ENCODE data around the gene BCAS3. TPM values are rescaled to one million over a fixed set of nuclear protein-coding genes. Genes with fewer than 3 reads are reported as not detected.
"Not testable (repeated sequence)": the region's sequence is repeated elsewhere in the genome, so short reads cannot be mapped to it uniquely, and the experiment has no call there.

BCAS3 gene
- total RNA-seq, 1 donor from 2014 or later: 9.5 TPM

- H3K4me1 Mint-ChIP-seq; H3K36me3 Mint-ChIP-seq (ENCODE audit: low read depth); H3K27me3 Mint-ChIP-seq; DNase-seq; intact Hi-C loops (cut with micrococcal nuclease); H3K9me3 Mint-ChIP-seq; H3K27ac Mint-ChIP-seq; H3K4me3 Mint-ChIP-seq: not testable (repeated sequence)
These were observed 258.3 kb downstream of the BCAS3 start for GRCh38 chr17:60935991-60936390.

GRCh38 chr17:60939318-60939717 is 261.7 kb downstream of the BCAS3 start:
- no peak overlapping the region for H3K4me3 Mint-ChIP-seq
- DNase-seq: no peak
- intact Hi-C loops (cut with micrococcal nuclease): no loop called here
- no peaks in the 10 kb centered on the region for H3K27me3 Mint-ChIP-seq
- H3K27ac Mint-ChIP-seq: no peak overlapping the region
- no peaks in the 10 kb centered on the region for H3K9me3 Mint-ChIP-seq
- no peaks in the 10 kb centered on the region for H3K4me1 Mint-ChIP-seq
- no peaks in the 10 kb centered on the region for H3K36me3 Mint-ChIP-seq (ENCODE audit: low read depth)

GRCh38 chr17:60941028-60941427 is 263.4 kb downstream of the BCAS3 start:
- no peaks in the 10 kb centered on the region for H3K27me3 Mint-ChIP-seq
- no peaks in the 10 kb centered on the region for H3K9me3 Mint-ChIP-seq

GRCh38 chr17:60941571-60941970 is 263.9 kb downstream of the BCAS3 start:
- Mint-ChIP-seq H3K9me3 (no peaks in the 10 kb centered on the region), H3K36me3 (ENCODE audit: low read depth) (no peaks in the 10 kb centered on the region), H3K27me3 (no peaks in the 10 kb centered on the region), H3K27ac (no peak overlapping the region), H3K4me3 (no peak overlapping the region), H3K4me1 (no peaks in the 10 kb centered on the region)
- no peak for DNase-seq
- intact Hi-C loops (cut with micrococcal nuclease): no loop called here

More at GRCh38 chr17:60941028-60941427, 263.4 kb downstream of the BCAS3 start:
- no peak for DNase-seq
- no peaks in the 10 kb centered on the region for H3K4me1 Mint-ChIP-seq
- intact Hi-C loops (cut with micrococcal nuclease): no loop called here
- H3K36me3 Mint-ChIP-seq (ENCODE audit: low read depth): no peaks in the 10 kb centered on the region
- no peak overlapping the region for H3K4me3 Mint-ChIP-seq
- H3K27ac Mint-ChIP-seq: no peak overlapping the region

GRCh38 chr17:60944751-60945150 is 267.1 kb downstream of the BCAS3 start:
- intact Hi-C loops (cut with micrococcal nuclease): no loop called here
- no peaks in the 10 kb centered on the region for H3K27me3 Mint-ChIP-seq
- no peaks in the 10 kb centered on the region for H3K4me1 Mint-ChIP-seq
- no peak overlapping the region for H3K4me3 Mint-ChIP-seq
- no peaks in the 10 kb centered on the region for H3K36me3 Mint-ChIP-seq (ENCODE audit: low read depth)
- no peak for DNase-seq
- H3K9me3 Mint-ChIP-seq: no peaks in the 10 kb centered on the region
- H3K27ac Mint-ChIP-seq: no peak overlapping the region

- no peak for DNase-seq
- Mint-ChIP-seq H3K4me3 (no peak overlapping the region), H3K4me1 (no peaks in the 10 kb centered on the region), H3K9me3 (no peaks in the 10 kb centered on the region), H3K36me3 (ENCODE audit: low read depth) (no peaks in the 10 kb centered on the region), H3K27me3 (no peaks in the 10 kb centered on the region), H3K27ac (no peak overlapping the region)
- intact Hi-C loops (cut with micrococcal nuclease): no loop called here
These were observed 269.4 kb downstream of the BCAS3 start for GRCh38 chr17:60947100-60947499.

- no peaks in the 10 kb centered on the region for H3K36me3 Mint-ChIP-seq (ENCODE audit: low read depth)
- H3K4me1 Mint-ChIP-seq: no peaks in the 10 kb centered on the region
- intact Hi-C loops (cut with micrococcal nuclease): no loop called here
- H3K9me3 Mint-ChIP-seq: no peaks in the 10 kb centered on the region
- DNase-seq: no peak
- no peak overlapping the region for H3K4me3 Mint-ChIP-seq
- no peak overlapping the region for H3K27ac Mint-ChIP-seq
- no peaks in the 10 kb centered on the region for H3K27me3 Mint-ChIP-seq
These were observed 269.9 kb downstream of the BCAS3 start for GRCh38 chr17:60947543-60947942.

- peaks cover 2% of the 10 kb centered on the region for H3K27me3 Mint-ChIP-seq
- H3K4me3 Mint-ChIP-seq: no peak overlapping the region
- intact Hi-C loops (cut with micrococcal nuclease): no loop called here
- no peaks in the 10 kb centered on the region for H3K4me1 Mint-ChIP-seq
- no peaks in the 10 kb centered on the region for H3K36me3 Mint-ChIP-seq (ENCODE audit: low read depth)
- DNase-seq: no peak
- no peaks in the 10 kb centered on the region for H3K9me3 Mint-ChIP-seq
- H3K27ac Mint-ChIP-seq: no peak overlapping the region
These were observed 275.1 kb downstream of the BCAS3 start for GRCh38 chr17:60952747-60953146.

- Mint-ChIP-seq H3K27ac (no peak overlapping the region), H3K27me3 (peaks cover 3% of the 10 kb centered on the region), H3K4me3 (no peak overlapping the region), H3K36me3 (ENCODE audit: low read depth) (no peaks in the 10 kb centered on the region), H3K9me3 (no peaks in the 10 kb centered on the region), H3K4me1 (no peaks in the 10 kb centered on the region)
- no peak for DNase-seq
- intact Hi-C loops (cut with micrococcal nuclease): no loop called here
These were observed 281.4 kb downstream of the BCAS3 start for GRCh38 chr17:60959011-60959410.

GRCh38 chr17:60959696-60960095 is 282.0 kb downstream of the BCAS3 start:
- DNase-seq: no peak
- Mint-ChIP-seq H3K9me3 (no peaks in the 10 kb centered on the region), H3K27ac (no peak overlapping the region), H3K4me1 (no peaks in the 10 kb centered on the region), H3K4me3 (no peak overlapping the region), H3K36me3 (ENCODE audit: low read depth) (no peaks in the 10 kb centered on the region), H3K27me3 (peaks cover 3% of the 10 kb centered on the region)
- intact Hi-C loops (cut with micrococcal nuclease): no loop called here

GRCh38 chr17:60960398-60961065 is 282.9 kb downstream of the BCAS3 start:
- H3K27ac Mint-ChIP-seq: no peak overlapping the region
- no peaks in the 10 kb centered on the region for H3K36me3 Mint-ChIP-seq (ENCODE audit: low read depth)
- H3K4me1 Mint-ChIP-seq: no peaks in the 10 kb centered on the region
- DNase-seq: no peak
- H3K9me3 Mint-ChIP-seq: no peaks in the 10 kb centered on the region
- intact Hi-C loops (cut with micrococcal nuclease): no loop called here
- H3K27me3 Mint-ChIP-seq: peaks cover 2% of the 10 kb centered on the region
- no peak overlapping the region for H3K4me3 Mint-ChIP-seq

- Mint-ChIP-seq H3K9me3 (peaks cover 5% of the 10 kb centered on the region), H3K4me3 (no peak overlapping the region), H3K4me1 (no peaks in the 10 kb centered on the region), H3K36me3 (ENCODE audit: low read depth) (no peaks in the 10 kb centered on the region), H3K27ac (no peak overlapping the region), H3K27me3 (peaks cover 8% of the 10 kb centered on the region)
- no peak for DNase-seq
- intact Hi-C loops (cut with micrococcal nuclease): no loop called here
These were observed 286.5 kb downstream of the BCAS3 start for GRCh38 chr17:60964160-60964559.

GRCh38 chr17:60968266-60968665 is 290.6 kb downstream of the BCAS3 start:
- Mint-ChIP-seq H3K27me3 (peaks cover 12% of the 10 kb centered on the region), H3K9me3 (peaks cover 5% of the 10 kb centered on the region), H3K36me3 (ENCODE audit: low read depth) (no peaks in the 10 kb centered on the region), H3K4me1 (no peaks in the 10 kb centered on the region), H3K27ac (no peak overlapping the region), H3K4me3 (no peak overlapping the region)
- intact Hi-C loops (cut with micrococcal nuclease): no loop called here
- DNase-seq: no peak

- no peaks in the 10 kb centered on the region for H3K4me1 Mint-ChIP-seq
- H3K27ac Mint-ChIP-seq: no peak overlapping the region
- peaks cover 5% of the 10 kb centered on the region for H3K9me3 Mint-ChIP-seq
- no peak overlapping the region for H3K4me3 Mint-ChIP-seq
- H3K27me3 Mint-ChIP-seq: peaks cover 12% of the 10 kb centered on the region
- intact Hi-C loops (cut with micrococcal nuclease): loop anchor here (5.0 kb wide), 1 partner anchor 423 kb away; no protein-coding TSS in a partner anchor
- no peaks in the 10 kb centered on the region for H3K36me3 Mint-ChIP-seq (ENCODE audit: low read depth)
- no peak for DNase-seq
These were observed 291.9 kb downstream of the BCAS3 start for GRCh38 chr17:60969500-60970037.

- H3K4me3 Mint-ChIP-seq: no peak overlapping the region
- no peak for DNase-seq
- no peak overlapping the region for H3K27ac Mint-ChIP-seq
- H3K36me3 Mint-ChIP-seq (ENCODE audit: low read depth): no peaks in the 10 kb centered on the region
- no peaks in the 10 kb centered on the region for H3K4me1 Mint-ChIP-seq
- peaks cover 5% of the 10 kb centered on the region for H3K9me3 Mint-ChIP-seq
- intact Hi-C loops (cut with micrococcal nuclease): loop anchor here (5.0 kb wide), 1 partner anchor 422 kb away; no protein-coding TSS in a partner anchor
- H3K27me3 Mint-ChIP-seq: peaks cover 12% of the 10 kb centered on the region
These were observed 293.1 kb downstream of the BCAS3 start for GRCh38 chr17:60970741-60971140.
